UCSD-AML1 (cell line): ENCODE results near the gene TM4SF20.

Source experiments
- DNase-seq: peaks from one replicate; lab custom pipeline; 2025; ENCODE audit not compliant: unreplicated experiment; lab: John Stamatoyannopoulos, UW

TM4SF20 gene

GRCh38 chr2:227322530-227323205 lies 56.4 kb downstream of the TM4SF20 start:
- no peak for DNase-seq

- DNase-seq = no peak
Observed at GRCh38 chr2:227320305-227321094, 58.6 kb downstream of the TM4SF20 start.

DNA sequence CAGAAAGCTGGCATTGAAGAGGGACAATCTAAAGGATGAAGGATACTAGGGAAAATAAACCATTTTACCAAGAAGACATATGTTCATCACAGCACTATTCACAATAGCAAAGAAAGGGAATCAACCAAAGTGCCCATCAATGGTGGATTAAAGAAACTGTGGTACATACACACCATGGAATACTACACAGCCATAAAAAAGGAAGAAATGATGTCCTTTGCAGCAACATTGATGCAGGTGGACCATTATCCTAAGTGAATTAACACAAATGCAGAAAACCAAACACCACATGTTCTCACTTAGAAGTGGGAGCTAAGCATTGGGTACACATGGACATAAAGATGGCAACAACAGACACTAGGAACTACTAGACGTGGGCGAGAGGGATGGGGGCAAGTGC lies 61.3 kb downstream of the TM4SF20 start:
- DNase-seq = no peak

- DNase-seq = no peak
Observed at GRCh38 chr2:227313310-227313709, 65.8 kb downstream of the TM4SF20 start.

- DNase-seq = no peak
Observed at GRCh38 chr2:227312579-227312978, 66.5 kb downstream of the TM4SF20 start.
